Pancreas (tissue), 10 donors: ENCODE data around the gene KRT76. TPM values are rescaled to one million over a fixed set of nuclear protein-coding genes. Genes with fewer than 3 reads are reported as not detected.

Source experiments
- ATAC-seq, 4 donors: fragments of 200-7000 bp; cut with Tn5 transposase; one replicate each; pipeline versions ENCODE4 v1.8.0 to v1.9.1; 2020; ENCODE audit warnings: mild to moderate bottlenecking in 4 of 4, moderate library complexity in 4 of 4
- DNase-seq, 6 donors: peaks; one replicate each; pipeline ENCODE4 v3.0.0-alpha.2; 2020
- FAIRE-seq: peaks from 2 replicates; lab custom pipeline; 2012; peaks lifted over from hg19 to GRCh38; lab: Jason Lieb, UNC
- H3K27ac ChIP-seq, 4 donors: fragments of 200-600 bp; sonication (generic); 1 replicate in 3 of 4; 2 replicates in 1 of 4; pipeline versions ENCODE4 v1.5.0 to v1.8.0; 2020
- H3K27me3 ChIP-seq, 4 donors: fragments of 200-600 bp; one replicate each; pipeline ENCODE4 v1.8.0; 2021
- H3K36me3 ChIP-seq, 3 donors: fragments of 200-600 bp; sonication (generic) in 1 of 3; one replicate each; pipeline versions ENCODE4 v1.5.0 to v1.8.0; 2020 to 2021
- H3K4me1 ChIP-seq, 3 donors: fragments of 200-600 bp; one replicate each; pipeline ENCODE4 v1.8.0; 2021
- H3K4me3 ChIP-seq, 4 donors: fragments of 200-600 bp; sonication (generic) in 2 of 4; one replicate each; pipeline versions ENCODE4 v1.5.0 to v1.8.0; 2020 to 2021
- H3K9me3 ChIP-seq, 4 donors: fragments of 200-600 bp; one replicate each; pipeline ENCODE4 v1.8.0; 2021
- WGBS, 2 donors: extraction: QIAGEN DNeasy Blood & Tissue Kit; methylation state at CpG; one replicate each; pipeline ENCODE4 v1.1.7; 2013; 5-methylcytosine and 5-hydroxymethylcytosine counted together
- intact Hi-C, 3 donors: fragments of 100-400 bp; cut with DNase I; formaldehyde crosslinking; loops; one replicate each; pipeline versions ENCODE4 v1.11.1 to v1.14.2; 2022
- polyA plus RNA-seq, 2 donors: library from polyadenylated mRNA; stranded (reverse); fragments of 200-250 nt; gene quantifications; one replicate each; pipeline ENCODE4 v1.2.3, GENCODE V29; 2013
- total RNA-seq, 6 donors: library from RNA; stranded (reverse); fragmentation: NEBNext Ultra II Directional in 4 of 6; extraction: Animal tissue kit (Norgen Biotek cat#: 25700) in 4 of 6; gene quantifications; one replicate each; pipeline versions ENCODE4 v1.2.1 to v1.2.4, GENCODE V29; 2021 to 2023
- TF ChIP-seq, protein P1 (sequence below), 4 donors: fragments of 200-600 bp; sonication (generic) in 3 of 4; IDR thresholded peaks; one replicate each; pipeline versions ENCODE4 v1.5.0 to v1.8.0; 2021; ENCODE audit warnings: antibody characterized with exemption in 4 of 4
- donor health status: healthy with polysubstance abuse.
- donor health status: DM: no; HTN: no; CAD: no; lungs with moderate emphysema.
- donor health status: DM: no; HTN: no; CAD: no.
- donor health status: control.
- donor health status: control.
- donor health status: Bipolar disorder and iron deficiency.
- donor health status: DM: yes; HTN: yes; CAD: no.
- donor health status: DM: no; HTN: no; CAD: no.
- donor health status: DM: no; HTN: no; CAD: no.
- donor health status: DM: yes; HTN: yes; CAD: no.

The KRT76 gene
- total and polyA plus RNA-seq, 8 donors: not detected

DNA sequence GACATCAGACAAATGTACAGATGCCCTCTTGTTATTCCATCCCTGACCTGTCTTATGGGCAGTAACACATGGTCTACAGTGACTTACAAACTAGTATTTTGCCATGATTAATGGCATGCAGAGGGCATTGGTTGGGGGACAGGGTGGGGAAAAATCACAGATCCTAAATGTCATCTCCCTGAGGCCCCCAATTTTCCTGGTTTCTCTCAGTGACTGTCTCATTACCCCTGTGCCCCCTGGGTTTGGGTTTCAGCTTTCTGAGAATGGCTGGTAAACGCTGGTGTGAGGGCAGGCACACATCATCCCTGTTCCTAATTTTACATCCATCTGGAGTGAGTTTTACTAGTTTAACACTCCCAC, 10.1 kb downstream of the KRT76 start:
- Histone ChIP-seq H3K4me3 (no peak overlapping the region), H3K36me3 (no peaks in the 10 kb centered on the region), H3K9me3 (no peaks in the 10 kb centered on the region), H3K27ac (no peak overlapping the region), H3K4me1 (no peaks in the 10 kb centered on the region), H3K27me3 (no peaks in the 10 kb centered on the region)
- DNase-seq (no peak), ATAC-seq (no peak), FAIRE-seq (no peak)
- 66 to 71% methylated on average over 1 of the region's 1 CpG for WGBS, 2 donors
- TF ChIP-seq, protein P1, sequence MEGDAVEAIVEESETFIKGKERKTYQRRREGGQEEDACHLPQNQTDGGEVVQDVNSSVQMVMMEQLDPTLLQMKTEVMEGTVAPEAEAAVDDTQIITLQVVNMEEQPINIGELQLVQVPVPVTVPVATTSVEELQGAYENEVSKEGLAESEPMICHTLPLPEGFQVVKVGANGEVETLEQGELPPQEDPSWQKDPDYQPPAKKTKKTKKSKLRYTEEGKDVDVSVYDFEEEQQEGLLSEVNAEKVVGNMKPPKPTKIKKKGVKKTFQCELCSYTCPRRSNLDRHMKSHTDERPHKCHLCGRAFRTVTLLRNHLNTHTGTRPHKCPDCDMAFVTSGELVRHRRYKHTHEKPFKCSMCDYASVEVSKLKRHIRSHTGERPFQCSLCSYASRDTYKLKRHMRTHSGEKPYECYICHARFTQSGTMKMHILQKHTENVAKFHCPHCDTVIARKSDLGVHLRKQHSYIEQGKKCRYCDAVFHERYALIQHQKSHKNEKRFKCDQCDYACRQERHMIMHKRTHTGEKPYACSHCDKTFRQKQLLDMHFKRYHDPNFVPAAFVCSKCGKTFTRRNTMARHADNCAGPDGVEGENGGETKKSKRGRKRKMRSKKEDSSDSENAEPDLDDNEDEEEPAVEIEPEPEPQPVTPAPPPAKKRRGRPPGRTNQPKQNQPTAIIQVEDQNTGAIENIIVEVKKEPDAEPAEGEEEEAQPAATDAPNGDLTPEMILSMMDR (IDR thresholded peaks at IDR 0.05): no peak
- intact Hi-C loops: no loop called here

DNA sequence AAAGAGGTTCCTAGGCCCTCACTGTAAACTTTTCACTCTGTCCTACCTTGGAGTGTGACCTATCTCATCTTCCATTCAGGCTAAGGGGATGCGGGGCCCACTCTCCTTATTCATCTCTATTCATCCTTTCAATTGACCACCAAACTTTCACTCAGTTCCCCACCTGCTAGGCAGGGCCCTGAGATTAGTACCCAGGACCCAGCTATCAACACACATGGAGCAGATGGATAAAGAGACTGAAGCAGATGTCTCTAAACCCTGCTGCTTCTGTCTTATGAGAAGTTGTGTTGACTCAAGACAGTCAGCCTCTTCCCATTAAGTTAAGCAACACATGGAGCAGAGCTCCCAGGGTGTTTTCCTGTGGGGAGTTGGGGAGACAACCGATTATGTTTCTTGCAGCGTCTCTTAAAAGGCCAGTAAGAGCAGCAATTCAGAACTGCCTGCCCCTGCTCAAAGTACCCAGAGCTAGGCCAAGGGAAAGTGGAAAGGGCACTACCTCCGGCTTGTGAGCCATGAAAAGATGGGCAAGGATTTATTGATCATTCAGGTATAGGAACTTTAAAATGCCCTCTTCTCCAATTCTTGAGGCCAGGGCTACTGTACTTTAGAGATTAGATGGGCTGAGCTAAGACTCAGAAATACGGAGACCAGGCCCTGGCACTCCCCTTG, 10.7 kb downstream of the KRT76 start:
- no peak overlapping the region for H3K4me3 ChIP-seq
- 81 to 83% methylated on average over 5 of the region's 5 CpGs for WGBS, 2 donors
- no peaks in the 10 kb centered on the region for H3K36me3 ChIP-seq
- FAIRE-seq (no peak), ATAC-seq (no peak), DNase-seq (no peak)
- TF ChIP-seq, protein P1 (IDR thresholded peaks at IDR 0.05): no peak
- no peak overlapping the region for H3K27ac ChIP-seq
- no peaks in the 10 kb centered on the region for H3K9me3 ChIP-seq
- no peaks in the 10 kb centered on the region for H3K27me3 ChIP-seq
- no peaks in the 10 kb centered on the region for H3K4me1 ChIP-seq
- intact Hi-C loops: no loop called here

DNA sequence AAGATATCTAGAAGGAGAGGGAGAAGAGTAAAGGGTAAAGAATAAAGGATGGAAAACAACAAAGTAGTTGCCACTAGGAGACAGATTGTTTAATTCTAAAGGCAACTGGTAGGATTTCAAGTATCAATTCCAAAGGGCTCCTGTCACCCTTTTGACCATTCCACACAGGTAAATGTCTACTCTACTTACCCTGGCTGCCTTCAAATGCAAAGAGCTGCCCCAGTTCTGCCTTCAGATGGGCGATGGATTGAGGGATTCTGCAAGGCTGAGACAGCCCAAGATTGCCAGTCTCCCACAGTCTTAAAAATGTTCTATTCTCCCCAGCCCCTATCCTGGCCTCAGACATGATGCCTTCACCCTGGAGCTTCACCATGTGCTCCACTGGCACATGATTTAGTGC, 11.4 kb downstream of the KRT76 start:
- Histone ChIP-seq H3K9me3 (no peaks in the 10 kb centered on the region), H3K4me1 (no peaks in the 10 kb centered on the region), H3K4me3 (no peak overlapping the region), H3K27me3 (no peaks in the 10 kb centered on the region), H3K36me3 (no peaks in the 10 kb centered on the region), H3K27ac (no peak overlapping the region)
- 46 to 56% methylated on average over 1 of the region's 1 CpG for WGBS, 2 donors
- FAIRE-seq: no peak
- ATAC-seq: no peak
- DNase-seq: no peak
- intact Hi-C loops: no loop called here
- TF ChIP-seq, protein P1 (IDR thresholded peaks at IDR 0.05): no peak

- Histone ChIP-seq H3K27me3 (no peaks in the 10 kb centered on the region), H3K9me3 (no peaks in the 10 kb centered on the region), H3K27ac (no peak overlapping the region), H3K4me3 (no peak overlapping the region), H3K4me1 (no peaks in the 10 kb centered on the region), H3K36me3 (no peaks in the 10 kb centered on the region)
- intact Hi-C loops: no loop called here
- 50 to 61% methylated on average over 2 of the region's 2 CpGs for WGBS, 2 donors
- no peak for ATAC-seq
- TF ChIP-seq, protein P1 (IDR thresholded peaks at IDR 0.05): no peak
- FAIRE-seq: no peak
- no peak for DNase-seq
These were observed 13.2 kb downstream of the KRT76 start for GRCh38 chr12:52763991-52764390.

DNA sequence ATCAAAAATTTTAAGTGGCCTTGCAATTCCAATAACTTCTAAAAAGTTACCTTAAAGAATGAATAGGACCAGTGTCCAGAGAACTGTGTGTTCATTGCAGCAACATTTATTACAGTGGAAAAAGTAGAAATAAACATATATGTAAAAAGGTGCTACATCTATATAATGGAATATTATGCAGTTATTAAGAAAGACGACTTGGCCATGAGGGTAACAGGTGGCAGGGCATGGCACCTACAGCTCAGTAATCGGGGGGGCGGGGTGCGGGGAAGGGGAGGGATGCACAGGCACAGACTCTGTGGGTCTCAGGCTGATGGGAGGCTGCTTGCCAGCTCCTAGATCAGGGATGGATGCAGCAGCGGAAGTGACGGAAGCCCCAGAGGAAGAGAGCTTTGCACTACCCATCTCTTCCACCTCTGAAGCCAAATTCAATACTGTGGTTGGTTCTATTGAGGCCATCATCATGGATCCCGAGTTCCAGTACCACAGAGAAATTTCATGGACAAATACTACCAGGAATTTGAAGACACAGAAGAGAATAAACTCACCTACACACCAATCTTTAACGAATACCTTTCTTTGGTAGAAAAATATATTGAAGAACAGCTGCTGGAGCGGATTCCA, 14.0 kb downstream of the KRT76 start:
- DNase-seq: no peak

More for the DNA sequence above, 14.0 kb downstream of the KRT76 start:
- no peak overlapping the region for H3K4me3 ChIP-seq
- H3K4me1 ChIP-seq: no peaks in the 10 kb centered on the region
- no peak overlapping the region for H3K27ac ChIP-seq
- H3K27me3 ChIP-seq: no peaks in the 10 kb centered on the region
- TF ChIP-seq, protein P1 (IDR thresholded peaks at IDR 0.05): no peak
- no peak for ATAC-seq
- no peak for FAIRE-seq
- no peaks in the 10 kb centered on the region for H3K36me3 ChIP-seq
- H3K9me3 ChIP-seq: no peaks in the 10 kb centered on the region
- intact Hi-C loops: no loop called here
- WGBS, 2 donors: 64 to 72% methylated on average over 9 of the region's 9 CpGs
